KMS-11 (cell line): ENCODE results near the gene ZBTB42.

ENCODE experiments used
- H2AFZ ChIP-seq: fragments of 200-600 bp; sonication (generic); 2 replicates; pipeline ENCODE4 v1.6.1; 2016; ENCODE audit warnings: antibody characterized with exemption, mixed run types, low read depth
- H3K27ac ChIP-seq: fragments of 200-600 bp; sonication (generic); 2 replicates; pipeline ENCODE4 v1.6.1; 2016; ENCODE audit warnings: mild to moderate bottlenecking, mixed run types
- H3K27me3 ChIP-seq: fragments of 200-600 bp; sonication (generic); 2 replicates; pipeline ENCODE4 v1.6.1; 2017; ENCODE audit warnings: mild to moderate bottlenecking, low read depth, mixed run types, moderate library complexity; ENCODE audit not compliant: insufficient read depth
- H3K36me3 ChIP-seq: fragments of 200-600 bp; sonication (generic); 2 replicates; pipeline ENCODE4 v1.6.1; 2017; ENCODE audit warnings: mild to moderate bottlenecking, mixed run types; ENCODE audit not compliant: insufficient read depth
- H3K4me1 ChIP-seq: fragments of 200-600 bp; sonication (generic); 2 replicates; pipeline ENCODE4 v1.6.1; 2016; ENCODE audit warnings: mild to moderate bottlenecking, low read depth, mixed run types; ENCODE audit not compliant: poor library complexity, severe bottlenecking
- H3K4me2 ChIP-seq: fragments of 200-600 bp; sonication (generic); 2 replicates; pipeline ENCODE4 v1.7.0; 2016; ENCODE audit warnings: mild to moderate bottlenecking, mixed run types
- H3K4me3 ChIP-seq: fragments of 200-600 bp; sonication (generic); IDR thresholded peaks from 2 replicates; pipeline ENCODE4 v1.6.1; 2017; ENCODE audit warnings: low read depth, low read length, mixed read lengths; ENCODE audit not compliant: insufficient read depth
- H3K79me2 ChIP-seq: fragments of 200-600 bp; sonication (generic); 2 replicates; pipeline ENCODE4 v1.6.1; 2016; ENCODE audit warnings: low read depth, mixed run types; ENCODE audit not compliant: insufficient read depth
- H3K9ac ChIP-seq: fragments of 200-600 bp; sonication (generic); 2 replicates; pipeline ENCODE4 v1.6.1; 2016; ENCODE audit warnings: mild to moderate bottlenecking, mixed run types
- H4K20me1 ChIP-seq: fragments of 200-600 bp; sonication (generic); 2 replicates; pipeline ENCODE4 v1.6.1; 2016; ENCODE audit warnings: mild to moderate bottlenecking, mixed run types; ENCODE audit not compliant: insufficient read depth
- CTCF ChIP-seq: fragments of 200-600 bp; sonication (generic); conservative IDR thresholded peaks from 2 replicates; pipeline ENCODE4 v1.6.1; 2017; ENCODE audit warnings: low read depth, mild to moderate bottlenecking, antibody characterized with exemption, low read length, moderate library complexity, mixed read lengths

Gene ZBTB42

GRCh38 chr14:104782086-104782807, 18.7 kb upstream of the ZBTB42 start:
- no peak for TF ChIP-seq CTCF
- no peaks in the 10 kb centered on the region for H3K4me1 ChIP-seq
- no peaks in the 10 kb centered on the region for H4K20me1 ChIP-seq
- H2AFZ ChIP-seq = no peak overlapping the region
- no peaks in the 10 kb centered on the region for H3K36me3 ChIP-seq
- H3K9ac ChIP-seq = no peak overlapping the region
- H3K4me3 ChIP-seq = no peak overlapping the region
- H3K27me3 ChIP-seq = no peaks in the 10 kb centered on the region
- H3K4me2 ChIP-seq = no peak overlapping the region
- no peak overlapping the region for H3K27ac ChIP-seq
- H3K79me2 ChIP-seq = no peaks in the 10 kb centered on the region

- H3K4me1 ChIP-seq = no peaks in the 10 kb centered on the region
- no peaks in the 10 kb centered on the region for H4K20me1 ChIP-seq
- TF ChIP-seq CTCF = no peak
- H3K9ac ChIP-seq = no peak overlapping the region
- H3K36me3 ChIP-seq = no peaks in the 10 kb centered on the region
- no peaks in the 10 kb centered on the region for H3K79me2 ChIP-seq
- no peak overlapping the region for H2AFZ ChIP-seq
- no peak overlapping the region for H3K4me3 ChIP-seq
- H3K27ac ChIP-seq = no peak overlapping the region
- H3K27me3 ChIP-seq = no peaks in the 10 kb centered on the region
- no peak overlapping the region for H3K4me2 ChIP-seq
These were observed 18.1 kb upstream of the ZBTB42 start for GRCh38 chr14:104782808-104783139.

- Histone ChIP-seq H2AFZ (no peak overlapping the region), H3K27ac (no peak overlapping the region), H3K36me3 (no peaks in the 10 kb centered on the region), H3K27me3 (no peaks in the 10 kb centered on the region), H4K20me1 (no peaks in the 10 kb centered on the region), H3K4me2 (no peak overlapping the region), H3K4me1 (no peaks in the 10 kb centered on the region), H3K4me3 (no peak overlapping the region), H3K79me2 (no peaks in the 10 kb centered on the region), H3K9ac (no peak overlapping the region)
- no peak for TF ChIP-seq CTCF
These were observed 17.2 kb upstream of the ZBTB42 start for GRCh38 chr14:104783484-104784217.

GRCh38 chr14:104784218-104784568, 16.7 kb upstream of the ZBTB42 start:
- H3K9ac ChIP-seq = no peak overlapping the region
- H3K27me3 ChIP-seq = no peaks in the 10 kb centered on the region
- H3K79me2 ChIP-seq = no peaks in the 10 kb centered on the region
- H2AFZ ChIP-seq = no peak overlapping the region
- TF ChIP-seq CTCF = no peak
- H3K4me1 ChIP-seq = no peaks in the 10 kb centered on the region
- H4K20me1 ChIP-seq = no peaks in the 10 kb centered on the region
- no peak overlapping the region for H3K27ac ChIP-seq
- H3K36me3 ChIP-seq = no peaks in the 10 kb centered on the region
- no peak overlapping the region for H3K4me3 ChIP-seq
- no peak overlapping the region for H3K4me2 ChIP-seq
